ENCODE results near the gene ATXN7L1.
"Not testable (repeated sequence)": the region's sequence is repeated elsewhere in the genome, so short reads cannot be mapped to it uniquely, and the experiment has no call there.

ATXN7L1 gene

DNA sequence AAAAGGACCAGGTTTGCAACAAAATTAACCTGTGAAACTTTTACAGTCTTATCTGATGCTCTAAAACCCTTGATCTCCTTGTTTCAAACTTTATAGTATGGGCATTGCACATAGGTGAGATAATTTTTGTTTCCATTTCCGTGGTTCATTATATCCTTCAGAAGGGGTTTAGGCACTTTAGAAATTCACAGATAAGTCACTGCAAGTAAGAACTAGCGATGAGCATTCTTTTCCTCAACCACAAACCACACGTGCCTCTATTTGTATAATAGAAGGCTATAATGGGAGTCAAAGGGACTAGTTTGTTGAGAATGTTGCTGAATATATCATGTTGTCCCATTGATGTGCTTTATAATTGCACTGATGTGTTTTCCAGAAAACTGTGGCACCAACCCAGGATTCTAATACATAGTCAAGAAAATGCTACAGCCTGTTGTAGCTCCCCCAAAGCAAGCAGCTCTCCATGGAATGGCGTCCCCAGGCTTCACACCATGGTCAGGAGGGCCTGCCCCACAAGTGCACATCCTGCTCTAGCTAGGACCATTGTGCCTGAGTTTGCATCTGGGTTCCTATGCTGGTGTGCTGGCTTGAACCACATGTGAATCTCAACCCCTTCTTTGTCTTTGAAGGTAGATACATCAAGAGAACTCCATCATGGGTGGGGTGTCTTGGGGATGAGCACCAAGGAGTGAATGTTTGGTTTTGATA, 14.0 kb upstream of the ATXN7L1 start:
- no peak for DNase-seq

GRCh38 chr7:105887569-105888189, 11.3 kb upstream of the ATXN7L1 start:
- DNase-seq = no peak

GRCh38 chr7:105886776-105887175, 10.4 kb upstream of the ATXN7L1 start:
- DNase-seq = no peak

- DNase-seq = no peak
Measured at GRCh38 chr7:105885387-105886111, 9.2 kb upstream of the ATXN7L1 start.

DNA sequence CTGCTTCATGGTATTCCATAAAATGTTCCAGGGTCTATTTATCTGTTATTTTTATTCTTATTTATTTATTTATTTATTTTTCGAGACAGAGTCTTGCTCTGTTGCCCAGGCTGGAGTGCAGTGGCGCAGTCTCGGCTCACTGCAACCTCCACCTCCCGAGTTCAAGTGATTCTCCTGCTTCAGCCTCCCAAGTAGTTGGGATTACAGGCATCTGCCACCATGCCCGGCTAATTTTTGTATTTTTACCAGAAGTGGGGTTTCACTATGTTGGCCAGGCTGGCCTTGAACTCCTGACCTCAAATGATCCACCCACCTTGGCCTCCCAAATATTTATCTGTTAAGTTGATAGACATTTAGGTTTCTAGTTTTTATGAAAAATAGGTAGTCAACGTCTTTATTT, 6.8 kb upstream of the ATXN7L1 start:
- DNase-seq = not testable (repeated sequence)

DNA sequence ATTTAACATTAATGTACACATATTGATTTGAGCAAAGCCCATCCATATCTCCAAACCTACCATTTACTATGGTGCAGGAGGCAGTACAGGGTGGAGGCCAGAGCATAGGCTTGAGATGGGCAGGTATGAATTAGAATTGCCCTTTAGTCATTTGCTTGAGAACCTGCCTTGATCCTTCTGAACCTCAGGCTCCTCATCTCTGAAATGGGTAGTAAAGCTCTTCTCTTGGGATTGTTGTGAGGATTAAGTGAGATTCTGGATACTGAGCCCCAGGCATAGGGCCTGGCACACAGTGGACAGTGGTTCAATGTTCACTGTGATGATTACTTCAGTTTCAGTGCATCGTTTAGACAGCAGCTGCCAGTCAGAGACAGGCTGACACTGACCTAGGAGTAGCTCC, 5.0 kb upstream of the ATXN7L1 start:
- DNase-seq = no peak

GRCh38 chr7:105880571-105881330, 4.4 kb upstream of the ATXN7L1 start:
- DNase-seq = no peak

DNA sequence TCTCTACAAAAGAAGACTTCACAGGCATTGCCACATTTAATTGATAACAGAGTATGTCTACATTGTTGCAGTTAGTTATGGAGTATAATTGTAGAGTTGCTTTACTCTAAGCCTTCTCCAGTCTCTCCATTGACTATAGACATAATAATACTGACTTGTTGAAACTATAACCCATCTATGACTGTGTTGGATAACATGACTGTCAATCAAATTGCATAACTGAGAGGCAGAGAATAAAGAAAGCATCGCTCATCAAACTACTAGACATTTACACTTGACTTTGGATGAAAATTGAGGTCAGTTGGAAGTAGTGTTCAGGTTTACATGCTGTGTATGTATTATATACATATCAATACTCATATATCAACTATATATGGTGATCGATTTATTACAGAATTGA, 3.4 kb upstream of the ATXN7L1 start:
- DNase-seq = no peak

- DNase-seq = no peak
Measured at GRCh38 chr7:105878746-105879605, 2.6 kb upstream of the ATXN7L1 start.

- no peak for DNase-seq
Measured at GRCh38 chr7:105877736-105878135, 1.3 kb upstream of the ATXN7L1 start.

DNA sequence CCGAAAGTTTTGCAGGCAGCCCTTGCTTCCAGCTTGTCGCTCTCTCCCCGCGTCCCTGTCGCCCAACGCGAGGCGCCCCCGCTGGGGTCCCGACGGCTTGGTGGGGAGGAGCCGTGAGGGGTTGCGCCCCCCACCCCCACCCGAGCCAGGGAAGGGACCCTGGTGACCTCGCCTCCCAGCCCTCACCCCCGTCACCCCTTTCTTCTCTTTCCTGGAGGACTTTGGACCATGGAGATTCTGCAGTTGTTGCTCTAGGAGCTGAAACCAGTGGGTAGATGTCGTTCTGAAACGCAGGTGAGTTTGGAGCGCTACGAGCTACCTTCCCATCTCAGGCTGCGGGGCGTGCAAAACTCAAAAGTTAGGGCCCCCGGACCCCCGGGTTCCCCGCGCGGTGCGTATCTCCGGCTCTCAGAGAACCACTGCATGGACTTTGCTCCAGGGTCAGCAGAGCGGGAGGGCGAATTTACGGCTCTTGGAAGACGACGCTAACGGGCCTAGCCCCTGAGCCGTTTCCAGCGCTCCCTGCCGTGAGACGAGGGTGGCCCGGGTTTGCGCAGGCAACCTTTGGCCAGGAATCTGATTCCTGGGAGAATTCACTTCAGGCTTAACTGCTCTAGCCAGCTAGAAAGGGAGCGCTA, 684 bp upstream of the ATXN7L1 start:
- peak; percentile 1 for DNase-seq

GRCh38 chr7:105875505-105875904, 894 bp downstream of the ATXN7L1 start:
- no peak for DNase-seq

DNA sequence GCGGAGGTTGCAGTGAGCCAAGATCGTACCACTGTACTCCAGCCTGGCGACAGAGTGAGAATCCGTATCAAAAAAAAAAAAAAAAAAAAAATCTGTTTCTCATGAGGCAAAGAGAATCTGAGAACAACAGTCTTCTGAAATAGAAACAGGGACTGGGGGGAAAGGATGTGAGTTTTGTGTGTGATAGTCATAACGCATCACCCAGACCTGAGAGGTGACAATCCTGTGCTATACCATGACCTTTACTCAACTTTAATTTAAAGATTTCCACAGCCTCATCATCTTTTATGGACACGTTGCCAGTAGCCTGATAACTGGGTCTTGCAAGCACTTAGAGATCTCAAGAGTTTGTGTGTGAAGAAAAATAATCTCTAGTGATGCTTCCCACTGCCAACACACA, 2.3 kb downstream of the ATXN7L1 start:
- DNase-seq = no peak

- DNase-seq = no peak
Measured at GRCh38 chr7:105872491-105872890, 3.9 kb downstream of the ATXN7L1 start.

- no peak for DNase-seq
Measured at GRCh38 chr7:105871142-105871541, 5.3 kb downstream of the ATXN7L1 start.

GRCh38 chr7:105866102-105866801, 10.1 kb downstream of the ATXN7L1 start:
- no peak for DNase-seq

- no peak for DNase-seq
Measured at GRCh38 chr7:105863876-105864275, 12.5 kb downstream of the ATXN7L1 start.

DNA sequence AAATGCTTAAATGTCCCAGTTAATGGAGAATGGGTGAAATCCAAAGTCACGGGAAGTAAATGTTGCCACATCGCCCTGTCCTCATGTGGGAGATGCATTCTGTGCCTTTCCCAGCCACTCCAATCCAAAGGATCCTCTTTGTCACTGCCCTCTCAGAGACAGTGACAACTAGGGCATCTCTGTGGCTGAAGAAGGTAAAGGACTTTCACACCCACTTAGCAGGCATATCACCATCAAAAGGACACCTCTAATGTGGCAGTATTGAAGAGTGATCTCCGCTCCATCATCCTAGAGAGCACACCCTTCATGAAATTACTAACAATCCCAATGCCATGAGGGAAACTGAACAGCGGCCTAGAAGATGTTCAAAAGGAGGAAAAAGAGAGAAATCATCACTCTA, 13.6 kb downstream of the ATXN7L1 start:
- no peak for DNase-seq

GRCh38 chr7:105862276-105862675, 14.1 kb downstream of the ATXN7L1 start:
- no peak for DNase-seq

GRCh38 chr7:105861224-105861623, 15.2 kb downstream of the ATXN7L1 start:
- DNase-seq = no peak

DNA sequence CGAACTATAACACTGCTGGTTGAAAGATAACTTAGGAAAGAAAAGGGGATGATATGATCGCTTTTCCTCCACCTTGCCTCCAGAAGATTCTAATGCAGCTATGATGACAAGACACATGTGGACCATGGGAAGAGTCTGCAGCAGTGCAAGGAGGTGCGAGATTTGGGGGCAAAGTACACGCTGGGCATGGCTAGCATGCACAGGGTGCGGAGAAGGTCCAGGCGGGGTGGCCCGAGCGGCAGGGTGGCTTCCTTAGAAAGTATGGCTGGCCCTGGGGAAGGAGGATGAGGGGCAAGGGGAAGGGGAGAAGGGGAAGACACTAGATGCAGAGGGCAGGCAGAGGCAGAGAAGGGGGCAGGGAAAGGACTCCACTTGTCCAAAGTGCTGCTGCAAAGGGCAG, 15.6 kb downstream of the ATXN7L1 start:
- no peak for DNase-seq

Measured in T1000 (cell line).